Activated CD8-positive, alpha-beta memory T cell treated with anti-CD3 and anti-CD28 coated beads, Interleukin-2, amount 50 U/mL, for 48 hours (primary cell): ENCODE results near the gene TASOR2.
A peak's percentile ranks its signal among the peaks of the same experiment; 100 is the strongest.

Source experiments
- DNase-seq: peaks from one replicate; pipeline ENCODE4 v3.0.0-alpha.2; 2020

The TASOR2 gene

GRCh38 chr10:5656737-5657579 is 27.7 kb upstream of the TASOR2 start:
- no peak for DNase-seq

DNA sequence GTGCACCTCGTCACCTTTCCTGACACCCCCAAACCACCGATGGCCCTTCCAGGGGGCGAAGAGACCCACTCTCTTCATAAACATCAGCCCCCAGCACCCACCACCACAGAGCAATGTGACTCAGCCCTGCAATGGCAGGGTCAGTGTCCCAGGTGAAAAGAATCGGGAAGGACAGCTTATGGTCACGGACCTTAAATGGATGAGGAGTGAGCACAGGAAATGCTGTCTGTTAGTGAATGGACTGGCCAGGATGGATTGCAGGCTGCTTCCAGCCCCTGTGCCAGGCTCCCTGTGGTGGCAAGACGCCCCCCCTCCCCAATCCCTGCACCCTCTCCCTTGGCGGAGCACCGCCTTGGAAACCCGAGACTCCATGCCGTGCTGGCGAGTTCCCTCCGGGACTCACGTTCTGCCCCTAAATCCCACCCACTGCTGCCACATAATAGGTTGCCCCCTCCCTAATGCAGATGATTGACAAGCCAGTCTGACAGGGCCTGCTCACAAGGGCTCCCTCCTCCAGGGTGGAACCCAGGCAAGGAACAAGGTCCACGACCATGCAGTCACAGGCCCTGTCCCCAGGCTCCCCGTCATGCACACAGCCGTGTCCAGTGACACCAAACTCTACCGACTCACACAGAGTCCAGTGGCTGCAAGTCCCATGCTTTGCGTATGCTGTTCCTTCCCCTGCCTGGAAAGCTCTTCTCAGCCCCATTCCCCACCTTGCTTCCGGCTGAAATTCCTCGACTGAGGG is 25.6 kb upstream of the TASOR2 start:
- DNase-seq: no peak

DNA sequence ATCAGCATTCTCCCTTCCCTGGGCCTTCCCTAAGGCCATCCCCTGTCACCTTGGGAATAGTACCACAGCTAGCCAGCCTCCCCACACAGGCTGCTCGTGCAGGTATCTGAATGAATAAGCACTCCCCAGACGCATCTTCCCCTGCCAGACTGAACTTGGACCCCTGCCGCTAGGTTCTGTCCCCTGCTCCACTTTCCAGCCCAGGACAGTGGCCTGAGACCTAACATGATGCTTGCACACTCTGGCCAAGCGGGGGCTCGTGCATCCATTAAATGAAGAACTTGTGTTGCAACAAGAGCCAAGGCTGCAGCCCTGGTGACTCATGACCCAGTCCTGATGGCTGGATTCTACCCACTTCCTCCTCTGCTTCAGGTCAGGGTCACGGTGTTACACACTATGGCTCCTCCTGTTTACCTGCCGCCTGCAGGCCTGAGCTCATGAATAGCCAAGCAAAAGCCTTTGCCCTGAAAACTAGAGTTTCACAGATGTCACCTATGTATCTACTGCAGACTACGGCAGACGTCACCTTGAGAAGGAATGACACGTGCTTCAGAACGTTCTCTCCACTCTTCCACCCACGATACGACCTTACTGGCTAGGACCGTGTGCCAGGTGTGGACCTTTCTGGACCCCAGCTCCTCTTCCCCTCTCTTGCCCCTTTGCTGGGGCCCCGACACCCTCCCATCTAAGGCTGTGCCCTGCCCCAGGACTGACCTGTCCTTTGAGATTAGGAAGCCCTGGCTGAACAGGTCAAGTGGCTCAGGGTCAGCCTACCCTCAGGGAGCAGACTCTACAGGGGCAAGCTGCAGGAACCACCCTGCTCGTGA is 24.7 kb upstream of the TASOR2 start:
- no peak for DNase-seq

DNA sequence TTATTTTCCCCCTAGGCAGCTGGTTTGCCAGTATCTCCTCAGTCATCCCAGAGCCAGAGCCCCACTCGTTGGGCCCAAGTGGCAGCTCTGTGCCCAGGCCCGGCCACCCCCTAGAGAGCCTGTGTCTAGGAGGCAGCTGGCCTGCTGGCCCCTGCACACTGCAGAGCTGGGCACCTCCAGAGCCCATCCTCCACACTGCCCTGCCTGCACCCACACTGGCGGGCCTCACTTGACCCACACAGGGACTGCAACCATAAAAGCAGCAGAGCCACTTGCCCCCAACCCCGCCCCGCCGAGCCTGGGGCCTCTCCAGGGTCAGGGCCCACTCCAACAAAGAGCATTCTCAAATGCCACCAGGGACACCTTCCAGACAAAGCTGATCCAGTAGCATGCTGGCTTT is 23.6 kb upstream of the TASOR2 start:
- DNase-seq: no peak

GRCh38 chr10:5662708-5663579 is 21.7 kb upstream of the TASOR2 start:
- DNase-seq: no peak

DNA sequence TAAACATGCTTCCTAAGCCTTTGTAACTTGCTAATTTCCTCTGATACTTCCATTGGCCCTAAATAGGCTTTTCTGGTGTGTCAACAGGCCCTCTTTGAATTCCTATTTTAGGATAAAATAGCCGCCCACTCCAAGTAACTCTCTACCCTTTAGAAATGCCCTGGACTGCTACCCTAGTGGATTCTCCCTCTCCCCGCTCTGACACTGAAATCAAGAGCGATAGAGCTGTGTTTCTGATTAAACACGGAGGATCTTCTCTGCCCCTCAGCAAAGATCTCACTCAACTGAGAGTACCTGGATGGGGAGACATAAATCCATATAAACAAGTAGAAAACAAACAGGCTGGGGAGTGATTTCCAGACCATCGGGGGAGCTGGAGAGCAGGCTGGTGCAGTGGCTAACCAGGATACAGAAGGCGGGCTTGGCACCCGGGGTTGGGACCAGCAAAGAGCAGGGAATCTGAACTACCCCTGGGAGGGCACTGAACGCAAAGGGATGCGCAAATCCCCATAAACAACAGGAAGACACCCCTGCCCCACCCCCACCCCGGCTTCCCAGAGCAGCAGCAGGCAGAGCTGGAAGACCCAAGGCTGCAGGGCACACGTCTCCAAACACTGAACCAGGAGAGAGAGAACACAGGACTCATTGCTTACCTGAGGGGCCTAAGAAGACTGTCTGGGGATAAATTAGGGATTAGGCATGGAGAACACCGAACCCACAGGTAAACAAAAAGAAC is 20.8 kb upstream of the TASOR2 start:
- DNase-seq: no peak

GRCh38 chr10:5665373-5666007 is 19.1 kb upstream of the TASOR2 start:
- no peak for DNase-seq

DNA sequence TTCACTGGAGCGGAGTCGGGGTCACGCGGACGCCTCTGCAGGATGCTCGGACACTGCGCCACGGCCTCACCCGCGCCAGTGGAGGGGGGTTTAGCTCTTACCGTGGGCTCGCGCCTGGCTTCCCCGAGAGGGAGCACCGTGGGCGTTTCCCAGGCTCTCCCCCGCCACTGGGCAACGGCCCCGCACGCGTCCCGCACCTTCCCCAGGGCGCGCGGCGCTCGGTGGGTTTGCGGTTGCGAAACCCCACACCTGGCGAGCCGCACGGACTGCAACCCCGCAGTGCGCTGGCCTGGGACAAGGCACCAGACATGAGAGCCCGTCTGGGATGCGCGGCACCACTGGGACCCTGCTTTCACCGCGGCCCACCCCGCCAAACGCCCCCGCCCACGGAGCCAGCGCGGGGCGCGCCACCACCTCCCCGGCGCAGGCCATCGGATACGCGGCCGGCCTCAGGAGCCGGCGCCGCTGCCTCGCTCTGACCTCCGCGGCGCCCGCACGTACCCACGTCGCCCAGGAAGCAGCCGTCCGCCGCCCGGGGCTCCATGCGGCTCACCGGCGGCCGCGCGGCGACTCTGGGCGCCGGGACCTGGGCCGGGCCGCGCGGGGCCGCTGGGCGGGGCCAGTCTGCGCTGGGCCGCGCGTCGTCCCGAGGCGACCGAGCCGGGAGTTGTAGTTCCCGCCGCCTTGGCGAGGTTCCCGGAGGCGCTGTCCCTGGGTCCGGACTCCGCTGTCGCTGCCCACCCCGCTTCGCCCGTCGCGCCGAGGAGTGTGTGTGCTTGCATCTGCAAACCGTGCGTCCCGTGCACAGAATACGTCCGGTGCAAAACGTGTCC is 18.4 kb upstream of the TASOR2 start, which contains the start of gene ASB13:
ASB13 (minus strand) TSS at position 588 of the 833 bp plus-strand sequence; CDS start at position 544, 44 bp downstream.
- DNase-seq: peak; percentile 80

DNA sequence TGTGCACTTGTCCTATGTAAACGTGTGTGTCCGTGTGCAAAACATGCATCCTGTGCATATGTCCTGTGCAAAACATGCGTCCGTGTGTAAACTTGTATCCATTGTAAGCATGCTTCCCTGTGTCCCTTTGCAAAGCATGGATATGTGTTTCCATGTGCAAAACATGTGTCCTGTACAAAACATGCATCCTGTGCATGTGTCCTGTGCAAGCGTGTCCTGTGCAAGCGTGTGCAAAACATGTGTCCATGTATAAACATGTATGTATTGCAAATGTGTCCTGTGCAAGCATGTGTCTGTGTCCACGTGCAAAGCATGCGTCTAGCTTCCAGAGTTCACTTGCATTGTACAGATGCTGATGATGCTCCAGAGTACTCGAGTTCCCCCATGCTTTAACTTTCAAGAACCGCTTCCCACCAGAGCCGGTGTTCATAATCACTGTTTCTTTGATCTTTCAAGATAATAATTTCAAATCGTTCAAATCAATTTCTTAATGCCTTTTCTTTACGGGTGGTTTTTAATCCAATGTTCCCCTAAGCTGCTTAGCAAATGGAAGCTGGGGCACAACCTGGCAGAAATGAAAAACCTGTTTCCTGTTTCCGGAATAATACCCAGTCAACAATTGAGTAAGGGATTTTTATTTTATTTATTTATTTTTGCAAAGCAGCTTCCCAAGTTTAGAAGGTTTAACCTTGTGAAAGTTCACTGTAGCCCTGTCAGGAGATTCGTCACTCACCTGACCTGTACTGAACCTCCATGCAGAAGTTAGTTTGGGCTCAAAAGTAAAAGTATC is 17.6 kb upstream of the TASOR2 start:
- no peak for DNase-seq

DNA sequence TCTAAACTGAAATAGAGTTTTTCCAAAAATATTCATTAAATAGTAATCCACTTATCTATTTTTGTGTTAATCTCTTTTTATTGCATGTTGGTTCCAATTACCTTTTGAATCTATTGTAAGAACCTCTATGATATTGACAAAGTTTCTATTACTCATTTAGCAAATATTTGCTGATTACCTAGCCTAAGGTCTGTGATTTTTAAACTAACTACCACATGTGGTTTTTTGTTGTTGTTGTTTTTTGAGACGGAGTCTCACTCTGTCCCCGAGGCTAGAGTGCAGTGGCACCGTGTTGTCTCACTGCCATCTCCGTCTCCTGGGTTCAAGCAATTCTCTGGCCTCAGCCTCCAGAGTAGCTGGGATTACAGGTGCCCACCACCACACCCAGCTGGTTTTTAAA is 16.2 kb upstream of the TASOR2 start:
- no peak for DNase-seq

DNA sequence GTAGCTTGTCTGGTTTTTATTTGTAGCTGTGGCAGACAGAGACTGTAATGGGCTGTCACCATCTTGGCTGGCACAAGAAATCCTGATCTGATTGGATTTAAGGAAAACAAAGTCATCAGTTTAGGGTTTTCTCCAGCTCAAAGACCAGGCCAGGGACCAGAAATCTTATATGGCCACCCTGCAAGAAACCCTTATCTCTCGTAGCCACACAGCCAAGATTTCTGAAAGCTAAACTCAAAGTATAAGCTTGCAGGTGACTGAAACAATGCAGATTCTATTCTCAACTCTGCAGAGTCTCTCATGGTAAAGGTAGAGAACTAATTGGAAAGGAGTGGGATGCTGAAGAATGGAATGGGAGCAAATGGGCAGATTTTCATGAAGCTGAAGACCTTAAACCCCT is 15.0 kb upstream of the TASOR2 start:
- DNase-seq: no peak

- no peak for DNase-seq
Observed at GRCh38 chr10:5670662-5671375, 13.8 kb upstream of the TASOR2 start.

DNA sequence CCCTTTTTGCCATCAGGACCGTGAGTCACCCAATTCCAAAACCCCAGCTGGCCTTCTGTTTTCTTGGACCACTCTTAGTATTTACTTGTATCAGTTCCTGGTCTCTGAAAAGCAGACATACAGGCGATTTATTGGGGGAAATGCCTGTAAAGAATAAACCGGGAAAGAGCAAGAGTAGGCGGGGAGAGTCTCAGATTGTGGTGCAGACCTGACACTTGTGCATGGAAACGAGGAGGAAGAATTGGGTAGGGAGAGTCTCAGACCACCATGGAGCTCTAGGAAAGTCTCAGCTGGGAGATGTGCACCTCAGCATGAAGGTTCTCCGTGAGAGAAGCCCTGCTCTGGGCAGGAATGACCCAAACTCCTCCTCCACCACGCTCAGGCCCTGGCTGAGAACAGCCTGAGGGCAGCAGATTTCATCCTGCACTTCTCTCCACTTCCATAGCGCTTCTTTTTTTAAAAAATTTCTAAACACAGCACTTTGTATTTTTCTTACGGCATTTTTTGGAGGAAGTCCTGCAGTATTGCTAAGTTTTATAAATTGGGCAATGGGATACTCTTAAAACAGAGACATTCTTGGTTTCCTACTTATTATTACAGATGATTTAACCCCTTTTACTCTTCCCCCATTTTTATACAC is 6.1 kb upstream of the TASOR2 start:
- no peak for DNase-seq

GRCh38 chr10:5679037-5679435 is 5.6 kb upstream of the TASOR2 start:
- no peak for DNase-seq

- DNase-seq: no peak
Observed at GRCh38 chr10:5679606-5680005, 5.0 kb upstream of the TASOR2 start.

GRCh38 chr10:5681930-5682329 is 2.7 kb upstream of the TASOR2 start:
- no peak for DNase-seq

DNA sequence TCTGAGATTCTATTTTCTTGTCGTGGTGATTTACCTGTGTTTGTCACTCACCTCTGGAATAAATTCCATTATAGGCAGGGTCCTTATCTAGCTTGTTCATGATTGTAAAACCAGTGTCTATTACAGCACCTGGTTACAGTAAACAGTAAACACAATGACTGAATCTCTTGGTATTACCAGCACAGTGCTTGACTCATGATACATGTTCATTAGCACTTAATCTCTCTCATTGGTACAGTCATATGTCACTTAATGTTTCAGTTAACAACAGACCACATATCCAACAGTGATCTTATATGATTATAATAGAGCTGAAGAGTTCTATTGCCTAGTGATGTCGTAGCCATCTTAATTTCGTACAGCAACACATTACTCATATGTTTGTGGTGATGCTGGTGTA is 1.6 kb upstream of the TASOR2 start:
- DNase-seq: no peak
